ENCODE results near the gene LRRC8C.

GRCh38 chr1:89725011-89725370, 92.1 kb downstream of the LRRC8C start:
- TF ChIP-seq, protein P1, sequence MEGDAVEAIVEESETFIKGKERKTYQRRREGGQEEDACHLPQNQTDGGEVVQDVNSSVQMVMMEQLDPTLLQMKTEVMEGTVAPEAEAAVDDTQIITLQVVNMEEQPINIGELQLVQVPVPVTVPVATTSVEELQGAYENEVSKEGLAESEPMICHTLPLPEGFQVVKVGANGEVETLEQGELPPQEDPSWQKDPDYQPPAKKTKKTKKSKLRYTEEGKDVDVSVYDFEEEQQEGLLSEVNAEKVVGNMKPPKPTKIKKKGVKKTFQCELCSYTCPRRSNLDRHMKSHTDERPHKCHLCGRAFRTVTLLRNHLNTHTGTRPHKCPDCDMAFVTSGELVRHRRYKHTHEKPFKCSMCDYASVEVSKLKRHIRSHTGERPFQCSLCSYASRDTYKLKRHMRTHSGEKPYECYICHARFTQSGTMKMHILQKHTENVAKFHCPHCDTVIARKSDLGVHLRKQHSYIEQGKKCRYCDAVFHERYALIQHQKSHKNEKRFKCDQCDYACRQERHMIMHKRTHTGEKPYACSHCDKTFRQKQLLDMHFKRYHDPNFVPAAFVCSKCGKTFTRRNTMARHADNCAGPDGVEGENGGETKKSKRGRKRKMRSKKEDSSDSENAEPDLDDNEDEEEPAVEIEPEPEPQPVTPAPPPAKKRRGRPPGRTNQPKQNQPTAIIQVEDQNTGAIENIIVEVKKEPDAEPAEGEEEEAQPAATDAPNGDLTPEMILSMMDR (conservative IDR thresholded peaks at IDR 0.05 in 1 of 2, IDR thresholded peaks at IDR 0.05 in 1 of 2; ENCODE audit: extremely low read depth in 1 of 2, insufficient read depth in 1 of 2, low read depth in 1 of 2, low read length in 2 of 2): no peak
- TF ChIP-seq EZH2 (IDR thresholded peaks at IDR 0.05; ENCODE audit: borderline replicate concordance, low read length): no peak
